CD4-positive, alpha-beta T cell treated with Interleukin-1 beta for 1 hour (primary cell): ENCODE data around the gene FAM210A.

Source experiments
- DNase-seq, 2 donors: peaks; one replicate each; pipeline ENCODE4 v3.0.0-alpha.2; 2020 to 2022

The FAM210A gene

DNA sequence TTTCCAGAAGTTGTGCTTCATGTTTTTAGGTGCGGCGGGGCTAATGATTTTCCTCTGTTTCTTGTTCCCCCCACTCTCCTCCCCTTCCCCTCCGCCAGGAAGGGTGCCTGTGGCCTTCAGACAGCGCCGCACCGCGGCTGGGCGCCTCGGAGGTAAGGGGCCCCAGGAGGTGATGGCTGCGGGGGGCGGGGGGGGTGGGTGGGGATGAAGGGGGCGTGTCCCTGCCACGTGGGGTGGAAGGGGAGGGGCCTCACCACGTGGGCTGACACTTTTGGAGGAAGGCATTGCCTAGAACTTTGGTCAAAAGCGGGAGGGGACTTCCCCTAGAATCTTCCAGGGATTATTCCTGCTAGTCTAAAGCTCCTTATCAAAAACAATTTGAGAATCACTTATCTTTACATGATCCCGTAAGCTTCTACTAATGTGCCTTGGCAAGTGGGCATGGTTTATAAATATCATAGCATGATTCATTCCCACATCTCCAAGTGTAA, 83.1 kb downstream of the FAM210A start:
- DNase-seq, result no peak

DNA sequence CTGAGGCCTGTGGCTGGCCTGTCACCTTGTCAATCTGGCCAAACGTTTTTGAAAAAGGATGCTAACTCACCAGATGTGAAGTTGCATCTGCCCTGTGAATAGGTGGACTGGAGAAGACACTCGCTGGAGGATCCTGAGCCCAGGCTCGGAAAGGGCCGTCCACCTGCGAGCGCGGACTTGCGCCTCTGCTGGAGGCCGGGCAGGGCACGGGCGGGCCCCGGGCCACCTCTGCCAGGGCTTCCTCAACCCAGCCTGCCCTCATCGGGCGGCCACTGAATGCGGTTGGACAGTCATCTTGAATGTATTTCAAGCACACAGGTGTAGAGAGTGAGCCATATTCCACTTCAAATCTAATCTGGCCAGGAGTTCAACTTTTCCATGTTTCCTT, 83.9 kb downstream of the FAM210A start:
- no peak for DNase-seq

DNA sequence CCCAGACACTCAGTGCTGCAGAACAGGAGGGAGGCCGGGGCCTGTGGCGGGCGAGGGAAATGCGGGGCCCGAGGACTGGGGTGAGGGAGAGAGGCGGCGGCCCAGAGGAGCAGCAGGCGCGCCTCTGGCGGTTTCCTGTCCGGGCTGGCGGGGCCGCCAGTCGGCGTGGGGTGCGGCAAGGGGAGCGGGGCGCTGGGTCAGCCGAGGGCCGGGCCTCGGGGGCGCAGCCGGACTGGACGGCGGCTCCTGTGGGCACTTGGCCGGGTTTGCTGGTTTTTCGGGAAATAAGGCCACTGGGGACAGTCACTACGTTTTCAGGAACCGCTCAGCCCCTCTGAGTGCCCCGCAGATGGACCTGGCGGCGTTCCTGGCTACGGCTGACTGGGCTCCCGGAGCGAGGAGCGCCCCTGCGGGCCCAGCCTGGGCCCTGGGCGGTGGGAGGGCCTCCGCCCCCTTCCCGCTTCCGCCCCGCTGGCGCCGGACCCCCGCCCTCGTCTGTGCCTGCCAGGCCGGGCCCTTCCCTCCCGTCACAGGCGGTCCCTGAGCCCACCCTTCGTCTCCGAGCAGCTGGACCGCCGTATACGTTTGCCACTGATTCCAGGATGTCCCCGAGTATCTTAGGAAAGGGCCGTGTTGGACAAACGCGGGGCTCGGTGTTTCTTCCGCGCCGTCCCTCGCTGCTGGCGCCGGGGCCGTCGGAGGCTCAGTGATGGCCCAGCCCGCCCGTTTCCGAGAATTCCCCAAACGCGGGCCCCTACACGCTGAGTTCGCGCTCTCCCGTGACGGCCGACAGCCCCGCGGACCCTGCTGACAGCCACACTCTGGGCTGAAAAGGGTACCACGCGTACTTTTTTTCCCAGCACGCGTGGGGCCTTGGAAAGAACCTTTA, 84.6 kb downstream of the FAM210A start:
- DNase-seq, result no peak

DNA sequence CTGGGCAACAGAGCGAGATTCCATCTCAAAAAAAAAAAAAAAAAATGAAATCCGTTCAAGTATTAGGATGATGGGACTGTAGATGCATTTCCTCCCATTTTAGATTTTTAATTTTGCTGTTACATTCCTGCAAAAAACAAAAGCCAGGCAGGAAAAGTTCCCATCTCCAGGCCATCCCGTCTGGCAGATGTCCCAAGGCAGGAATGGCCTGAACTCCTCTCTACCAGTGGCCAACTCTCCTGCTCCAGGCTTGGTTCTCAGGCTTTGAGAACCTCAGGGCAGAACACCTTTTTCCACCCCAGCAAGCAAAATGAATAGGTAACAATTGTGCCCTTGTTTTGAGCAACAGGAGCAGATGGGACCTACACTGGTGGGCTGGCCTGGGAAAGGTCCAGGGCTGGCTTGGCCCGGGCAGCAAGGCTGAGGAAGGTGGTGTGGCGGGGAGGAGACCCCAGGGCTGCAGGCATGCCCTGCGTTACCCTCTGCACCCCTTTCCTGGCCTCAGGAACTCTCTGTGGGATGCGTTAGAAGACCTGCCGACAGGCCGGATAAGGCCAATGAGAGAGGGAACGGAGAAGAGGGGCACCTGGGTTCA, 86.0 kb downstream of the FAM210A start:
- no peak for DNase-seq

DNA sequence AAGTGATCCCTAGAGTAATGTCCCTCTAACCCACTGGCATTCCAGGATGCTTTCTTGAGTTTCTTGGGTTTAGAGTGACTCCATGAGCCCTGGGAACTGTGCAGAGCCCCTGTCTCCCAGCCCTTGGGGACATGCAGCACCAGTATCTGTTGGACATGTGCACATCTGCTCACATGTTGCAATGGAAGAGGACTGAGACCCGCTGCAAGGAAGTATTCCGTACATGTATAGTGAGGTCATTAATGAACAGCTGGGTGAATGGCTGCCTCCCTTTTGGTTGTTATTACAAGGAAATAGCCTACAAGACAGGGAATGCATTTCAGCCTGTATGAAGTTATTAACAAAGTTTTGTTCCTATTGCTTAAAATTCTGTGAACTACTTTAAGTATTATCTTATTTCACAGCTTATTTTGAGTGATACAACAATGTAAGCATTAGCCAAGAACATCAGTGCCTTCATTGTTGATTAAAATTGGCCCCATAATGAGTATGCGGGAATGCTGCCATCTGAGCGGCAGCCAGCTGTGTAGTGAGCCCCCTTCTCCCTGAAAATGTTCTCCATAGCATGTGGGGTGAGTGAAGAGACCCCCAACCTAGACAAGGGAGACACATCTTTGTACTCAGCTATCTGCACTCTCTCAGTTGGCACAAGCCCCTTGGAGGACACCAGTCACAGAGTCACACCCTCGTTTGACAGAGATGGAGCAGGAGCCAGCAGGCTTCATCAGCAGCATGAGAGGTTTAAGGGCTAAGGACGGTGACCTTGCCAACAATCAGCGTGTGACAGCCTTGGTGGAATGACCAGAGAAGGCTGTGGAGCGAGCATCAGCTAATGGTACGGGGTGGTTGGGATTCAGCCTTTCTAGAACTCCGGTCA, 87.4 kb downstream of the FAM210A start:
- DNase-seq, result no peak

DNA sequence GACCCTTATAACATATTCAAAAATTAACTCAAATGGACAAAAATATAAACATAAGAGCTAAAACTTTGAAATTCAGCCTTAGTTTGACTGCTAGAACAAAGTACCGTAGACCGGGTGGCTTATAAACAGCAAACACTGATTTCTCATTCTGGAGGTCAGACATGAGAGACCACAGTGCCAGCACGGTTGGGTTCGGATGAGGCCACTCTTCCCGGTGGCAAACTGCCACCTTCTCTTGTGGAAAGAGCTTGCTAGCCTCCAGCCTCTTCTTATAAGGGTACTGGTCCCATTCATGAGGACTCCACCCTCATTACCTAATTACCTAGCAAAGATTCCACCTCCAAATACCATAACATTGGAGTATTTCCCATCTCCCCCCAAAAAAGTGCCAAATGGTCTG, 91.3 kb downstream of the FAM210A start:
- DNase-seq, result no peak

DNA sequence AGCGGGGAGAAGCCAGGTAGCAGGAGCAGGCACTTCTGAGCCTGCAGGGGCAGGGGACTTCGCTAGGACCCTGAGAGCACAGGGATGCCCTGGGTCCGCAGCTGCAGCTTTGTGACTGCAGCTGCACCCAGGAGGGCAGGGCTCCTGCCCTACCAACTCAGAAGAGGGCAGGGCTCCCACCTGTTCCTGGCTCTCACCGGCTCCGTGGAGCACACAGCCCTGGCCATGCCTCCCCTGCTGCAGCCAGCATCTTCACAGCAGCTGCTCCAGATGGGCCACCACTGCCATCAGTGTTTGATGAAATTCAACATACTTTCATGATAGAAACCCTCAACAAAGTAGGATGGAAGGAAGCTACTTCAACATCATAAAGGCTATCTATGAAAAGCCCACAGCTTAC, 92.7 kb downstream of the FAM210A start:
- DNase-seq, result no peak

DNA sequence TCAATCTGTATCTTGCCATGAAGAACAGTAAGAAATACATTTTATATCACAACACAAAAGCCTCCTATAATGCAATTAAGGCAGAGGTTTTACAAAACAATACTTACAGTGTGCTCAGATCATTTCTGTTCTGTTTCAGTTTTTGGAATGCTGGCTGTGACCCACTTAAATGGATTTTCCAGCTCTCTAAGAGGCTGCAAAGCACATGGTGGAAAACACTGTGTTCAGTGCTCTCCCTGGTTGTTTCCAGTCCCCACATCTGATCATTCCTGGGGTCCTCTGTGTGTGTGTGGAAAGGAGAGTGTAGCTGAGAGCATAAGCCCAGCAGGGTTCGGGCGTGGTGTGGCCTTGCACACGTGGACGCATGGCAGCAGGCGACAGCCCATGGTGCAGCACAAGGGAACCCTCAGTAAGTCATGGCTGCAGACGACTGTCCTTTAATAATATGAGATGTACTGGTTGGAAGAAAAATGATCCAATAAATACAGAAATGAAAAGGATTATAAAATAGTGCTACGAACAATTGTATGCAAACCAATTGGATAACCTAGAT, 95.6 kb downstream of the FAM210A start:
- DNase-seq, result no peak

DNA sequence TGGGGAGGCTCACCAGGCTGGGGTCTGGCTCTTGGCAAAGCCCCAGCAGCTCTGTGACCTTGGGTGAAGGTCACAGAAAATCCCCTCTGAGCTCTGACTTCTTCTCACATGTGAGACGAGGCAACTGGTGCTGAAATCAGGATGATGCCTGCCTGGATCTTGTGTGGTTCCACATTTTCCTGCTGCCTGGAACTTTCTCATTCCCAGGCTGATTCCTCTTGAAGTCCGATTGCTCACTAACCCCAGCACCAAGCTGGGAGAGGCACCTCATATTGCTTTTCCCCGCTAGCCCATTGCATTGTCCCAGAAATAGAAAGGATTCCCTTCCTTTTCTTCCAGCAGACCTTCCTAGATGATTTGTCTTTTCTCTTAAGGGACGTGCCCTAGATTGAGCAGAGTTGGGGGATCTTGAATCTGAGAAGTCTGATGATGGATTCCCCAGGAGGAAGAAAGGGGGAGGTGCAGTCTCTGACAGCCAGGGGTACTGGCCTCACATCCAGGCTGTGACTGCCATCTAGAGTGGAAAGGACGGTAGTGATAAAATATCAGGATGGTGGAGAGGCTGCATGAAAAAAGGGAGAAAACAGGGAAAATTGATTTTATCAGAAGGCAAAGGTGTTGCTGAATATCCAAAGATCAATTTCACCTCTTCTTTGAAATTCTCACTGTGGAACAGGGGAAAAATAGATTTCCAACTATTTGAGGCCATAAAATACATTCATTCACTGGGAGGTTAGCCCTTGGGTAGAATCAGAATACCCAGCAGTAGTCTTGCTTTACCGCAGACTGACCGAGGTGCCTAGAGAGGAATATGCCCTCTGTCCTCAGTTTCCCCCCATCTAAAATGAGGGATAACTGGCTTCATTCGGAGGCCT, 96.3 kb downstream of the FAM210A start:
- DNase-seq, result peak; percentile 59 to 66

DNA sequence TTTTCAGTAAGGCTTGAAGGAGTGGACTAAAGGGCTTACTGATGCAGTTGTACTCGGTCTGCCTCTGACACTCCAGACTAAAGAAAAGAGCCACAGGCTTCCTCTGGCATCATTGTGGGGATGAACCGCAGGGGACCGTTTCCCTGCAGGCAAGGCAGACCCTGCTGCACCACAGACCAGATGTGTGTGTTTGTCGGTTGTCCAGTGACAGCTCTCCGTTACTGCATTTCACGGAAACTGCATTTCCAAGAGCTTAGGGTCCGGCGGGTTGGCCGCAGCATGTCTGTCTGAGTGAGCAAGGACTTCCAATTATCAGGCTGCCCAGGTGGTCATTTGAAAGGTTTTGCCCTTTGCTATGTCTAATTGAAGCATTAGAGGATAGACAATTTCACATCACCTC, 98.1 kb downstream of the FAM210A start:
- no peak for DNase-seq

DNA sequence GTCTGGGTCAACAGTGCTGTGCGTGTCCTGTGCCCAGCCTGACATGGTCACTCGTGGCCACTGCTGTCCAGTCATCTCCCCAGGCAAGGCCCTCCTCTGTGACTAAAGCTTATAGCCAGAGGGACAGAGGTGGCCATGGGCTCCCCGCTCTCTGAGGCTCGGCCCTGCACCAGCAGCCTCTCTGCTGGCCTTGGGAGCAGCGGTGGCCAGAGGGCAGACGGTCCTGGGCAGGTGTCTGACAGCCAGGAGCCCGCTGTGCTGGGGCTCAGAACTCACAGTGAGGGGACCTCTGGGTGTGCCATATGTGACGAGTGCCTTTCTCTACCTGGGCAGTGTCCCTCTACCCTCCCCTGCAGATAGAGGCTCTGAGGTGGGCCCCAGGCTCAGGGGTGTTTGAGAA, 98.7 kb downstream of the FAM210A start:
- no peak for DNase-seq

DNA sequence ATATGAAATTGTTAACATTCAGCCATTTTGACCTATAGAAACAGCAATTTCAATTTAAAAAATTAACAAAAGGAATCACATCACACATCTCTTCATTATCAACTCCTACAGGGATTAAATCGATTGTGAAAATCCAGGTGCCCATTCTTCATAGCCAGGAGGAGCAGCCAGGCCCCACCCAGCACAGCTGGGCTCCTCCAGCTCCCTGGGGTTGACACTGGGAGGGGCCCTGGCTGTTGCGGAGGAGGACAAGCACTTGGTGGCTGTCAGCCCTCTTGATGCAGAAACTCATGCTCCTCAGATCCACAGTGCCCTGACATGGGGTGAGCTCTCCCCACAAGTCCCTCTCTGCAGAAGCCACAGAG, 99.8 kb downstream of the FAM210A start:
- DNase-seq, result no peak

DNA sequence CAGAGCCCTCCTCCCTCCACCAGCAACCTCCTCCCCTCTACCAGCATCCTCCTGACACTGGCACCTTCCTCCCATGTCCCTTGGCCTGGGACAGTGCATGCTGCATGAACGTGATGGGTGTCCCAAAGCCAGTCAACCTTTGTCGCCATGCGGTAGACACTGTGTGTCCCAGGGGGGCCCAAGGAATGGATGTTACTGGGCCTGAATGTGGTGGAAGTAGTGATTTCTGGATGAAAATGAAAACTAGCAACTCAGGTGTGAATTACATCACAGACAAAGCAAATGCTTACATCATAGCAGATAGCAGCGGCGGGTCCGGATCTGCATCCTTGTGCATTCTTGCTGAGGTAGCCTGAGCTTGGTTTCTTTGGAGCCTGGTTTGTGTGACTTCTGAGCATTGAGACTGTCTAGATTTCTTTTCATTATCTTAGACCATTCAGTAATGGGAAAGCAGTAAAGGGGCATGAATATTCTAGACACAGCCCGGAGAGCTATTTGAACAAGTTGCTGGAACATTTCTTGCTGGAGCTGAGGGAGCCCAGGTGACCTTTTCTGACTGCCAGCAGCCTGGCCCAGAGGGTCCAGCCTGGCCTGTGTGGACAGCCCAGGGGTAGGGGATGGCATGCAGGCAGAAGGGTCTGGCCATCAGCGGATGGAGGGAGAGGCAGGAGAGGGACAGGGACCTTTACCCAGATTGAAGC, 100.4 kb downstream of the FAM210A start:
- DNase-seq, result no peak

DNA sequence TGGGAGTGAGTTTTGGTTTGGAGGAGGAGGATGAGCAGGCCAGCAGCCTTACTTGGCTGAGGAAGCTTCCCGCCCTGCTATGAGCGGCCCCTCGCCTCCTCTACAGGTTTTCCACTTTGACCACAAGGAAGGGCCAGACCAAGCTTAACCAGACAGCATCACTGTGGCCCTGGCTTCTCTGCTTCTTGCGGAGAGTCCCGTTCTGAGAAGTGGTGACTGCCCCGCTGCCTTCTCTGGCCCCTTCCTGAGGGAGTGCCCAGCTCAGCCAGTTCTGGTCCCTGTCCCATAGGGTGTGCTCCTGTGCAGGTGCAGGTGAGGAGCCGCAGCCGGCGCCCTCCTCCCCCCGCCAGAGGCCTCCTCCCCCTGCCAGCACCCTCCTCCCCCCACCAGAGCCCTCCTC, 101.0 kb downstream of the FAM210A start:
- no peak for DNase-seq

DNA sequence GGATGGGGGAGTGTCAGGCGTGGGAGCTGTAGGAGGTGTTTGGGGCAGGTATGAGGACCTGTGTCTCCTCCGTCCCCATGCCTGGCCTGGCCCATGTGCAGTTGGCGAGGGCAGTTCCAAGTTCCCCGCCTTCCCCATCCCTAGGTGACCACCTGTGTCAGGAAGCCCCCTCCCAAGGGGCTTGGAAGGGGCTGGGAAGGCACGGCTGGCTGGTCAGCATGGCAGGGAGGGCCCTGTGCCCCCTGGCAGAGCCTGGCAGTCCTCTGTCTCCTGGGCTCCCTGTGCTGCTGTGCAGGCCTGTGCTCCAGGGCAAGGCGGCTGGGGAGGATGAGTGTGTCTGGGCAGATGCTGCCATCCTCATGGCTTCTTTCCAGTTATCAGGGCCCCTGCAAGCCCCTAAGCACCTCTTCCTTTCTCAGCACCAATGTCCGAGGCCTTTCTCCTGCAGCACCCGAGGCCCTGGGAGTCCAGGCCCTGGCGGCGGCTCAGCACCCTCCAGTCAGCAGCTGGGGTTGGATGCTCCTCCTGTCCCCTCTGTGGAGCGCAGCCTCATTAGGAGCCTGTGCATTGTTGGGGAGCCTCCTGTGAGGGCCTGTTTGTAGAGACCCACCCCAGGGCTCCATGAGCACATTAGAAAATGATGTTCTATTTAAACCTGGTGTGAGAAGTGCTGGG, 101.7 kb downstream of the FAM210A start:
- DNase-seq, result no peak

DNA sequence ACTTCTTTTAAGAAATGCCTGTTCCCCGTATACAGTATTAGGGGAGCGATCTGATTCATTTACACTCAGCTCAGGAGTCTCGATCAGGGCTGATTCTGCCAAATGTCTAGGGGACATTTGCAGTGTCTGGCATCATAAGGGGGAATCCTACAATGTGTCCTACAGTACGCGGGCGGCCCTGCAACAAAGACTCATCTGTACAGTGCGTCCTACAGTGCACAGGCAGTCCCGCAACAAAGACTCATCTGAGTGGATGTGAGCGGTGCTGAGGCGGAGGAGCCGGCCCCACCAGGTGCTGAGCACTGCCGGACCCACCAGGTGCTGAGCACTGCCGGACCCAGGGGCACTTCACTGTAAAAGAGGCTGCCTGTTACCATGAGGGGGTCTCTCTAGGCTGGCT, 102.5 kb downstream of the FAM210A start:
- no peak for DNase-seq

DNA sequence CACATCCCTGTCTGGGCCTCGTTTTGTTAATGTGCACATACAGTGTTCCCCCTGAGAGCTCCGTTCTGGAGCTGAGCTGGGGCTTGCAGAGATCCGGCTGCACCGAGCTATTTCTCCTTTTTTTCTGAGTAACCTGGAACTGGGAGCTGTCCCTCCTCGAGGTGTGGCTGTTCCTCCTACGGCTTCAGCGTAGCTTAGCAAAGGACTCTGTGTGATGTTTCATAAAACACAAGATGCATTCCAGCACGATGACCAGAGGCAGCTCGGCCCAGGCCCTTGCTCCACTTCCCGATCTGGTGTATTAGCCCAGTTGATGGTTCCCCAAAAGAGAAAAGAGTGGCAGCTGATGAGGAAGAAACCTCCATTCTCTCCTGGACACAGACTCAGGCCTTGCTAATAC, 103.0 kb downstream of the FAM210A start:
- peak in 1 of 2 donors; percentile 24 for DNase-seq

DNA sequence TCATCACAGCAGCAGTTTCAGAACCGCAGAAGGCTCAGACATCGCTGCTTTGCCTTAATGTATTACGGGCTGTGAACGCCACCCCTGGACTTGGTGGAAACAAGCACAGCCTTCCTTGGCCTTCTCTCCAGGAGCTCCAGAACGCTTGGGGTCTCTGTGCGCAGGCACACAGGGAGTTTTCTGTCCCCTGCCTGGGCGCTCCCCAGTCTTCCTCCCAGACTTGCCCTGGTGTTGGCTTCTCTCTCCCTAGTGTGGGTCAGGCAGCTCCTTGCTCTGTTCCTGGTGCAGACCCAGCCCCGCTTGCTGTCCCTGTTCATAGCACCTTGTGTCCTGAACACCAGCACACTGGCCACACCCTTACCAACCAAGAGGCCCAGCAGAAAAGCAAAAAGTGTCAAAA, 103.6 kb downstream of the FAM210A start:
- DNase-seq, result no peak

DNA sequence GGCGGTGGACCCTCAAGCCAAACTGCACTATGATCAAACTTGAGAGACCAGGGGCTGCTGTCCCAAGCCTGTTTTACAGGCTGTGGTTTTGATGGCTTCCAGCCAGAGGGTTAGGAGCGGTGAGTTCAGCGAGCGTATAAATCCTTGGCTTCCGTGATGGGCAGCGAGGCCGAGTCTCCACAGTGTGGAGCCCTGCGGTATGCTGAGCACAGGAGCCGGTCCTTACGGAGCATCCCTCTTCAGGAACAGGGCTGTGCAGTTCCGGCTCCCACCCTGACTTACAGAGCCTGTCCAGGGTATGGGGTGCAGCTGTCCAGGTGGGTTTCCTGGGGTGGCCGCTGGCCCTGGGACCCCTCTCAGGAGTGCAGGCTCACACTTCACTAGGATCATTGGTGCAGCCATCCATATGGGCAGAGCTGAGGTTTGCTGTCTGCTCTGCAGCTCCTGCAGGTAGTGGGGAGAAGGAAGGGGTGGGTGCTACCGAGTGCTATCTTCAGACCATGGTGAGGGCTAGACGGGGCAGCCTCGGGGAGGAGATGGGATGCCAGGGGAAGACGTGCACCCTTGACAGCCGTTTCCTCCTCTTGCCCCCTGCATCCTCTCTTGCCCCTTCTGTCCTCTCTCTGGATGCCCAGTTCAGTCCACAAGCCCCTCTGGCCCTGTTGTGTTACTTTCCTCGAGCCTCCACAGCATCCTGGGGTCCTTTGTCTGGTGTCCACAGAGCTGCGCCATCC, 104.3 kb downstream of the FAM210A start:
- no peak for DNase-seq

DNA sequence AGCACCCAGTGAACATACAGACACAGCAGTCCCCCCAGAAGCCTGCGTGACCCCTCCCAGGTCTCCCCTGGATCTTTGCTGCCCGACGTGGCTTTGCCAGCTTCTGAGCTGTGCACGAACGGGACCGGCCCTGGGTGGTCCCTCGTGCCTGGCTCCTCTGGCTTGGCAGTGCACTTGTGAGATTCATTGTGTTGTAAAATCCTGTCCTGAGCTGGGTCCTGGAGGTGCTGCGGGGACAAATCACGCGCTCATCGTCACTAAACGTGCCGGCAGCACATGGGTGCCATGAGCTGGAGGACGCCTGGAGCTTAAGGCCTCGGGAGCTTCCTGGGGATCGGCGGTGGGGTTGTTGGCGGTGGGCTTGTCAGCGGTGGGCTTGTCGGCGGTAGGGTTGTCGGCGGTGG, 104.9 kb downstream of the FAM210A start:
- no peak for DNase-seq
